Ectodermal cell (in vitro differentiated cells): ENCODE results near the gene MEGF8.

Source experiments
- H3K27ac ChIP-seq: 2 replicates; pipeline ENCODE4 v1.7.0; 2013; ENCODE audit warnings: mild to moderate bottlenecking, low read depth, low read length; ENCODE audit not compliant: insufficient read depth, poor library complexity, severe bottlenecking
- H3K27me3 ChIP-seq: 2 replicates; pipeline ENCODE4 v1.7.0; 2013; ENCODE audit warnings: mild to moderate bottlenecking, low read length; ENCODE audit not compliant: insufficient read depth, control insufficient read depth, poor library complexity, severe bottlenecking
- H3K36me3 ChIP-seq: one replicate; pipeline ENCODE4 v1.7.0; 2013; ENCODE audit warnings: low read length; ENCODE audit not compliant: control insufficient read depth, insufficient read depth
- H3K4me1 ChIP-seq: one replicate; pipeline ENCODE4 v1.7.0; 2013; ENCODE audit warnings: low read length; ENCODE audit not compliant: control insufficient read depth, insufficient read depth
- H3K4me3 ChIP-seq: 2 replicates; pipeline ENCODE4 v1.7.0; 2013; ENCODE audit warnings: low read depth, low read length, control low read depth; ENCODE audit not compliant: insufficient read depth
- H3K9me3 ChIP-seq: 2 replicates; pipeline ENCODE4 v1.7.0; 2013; ENCODE audit warnings: mild to moderate bottlenecking, low read length, moderate library complexity; ENCODE audit not compliant: control insufficient read depth
- WGBS, 2 experiments: methylation state at CpG; one replicate each; pipeline ENCODE4 v1.1.7; 2013; ENCODE audit warnings: missing lambda C conversion rate in 2 of 2; 5-methylcytosine and 5-hydroxymethylcytosine counted together

MEGF8 gene

GRCh38 chr19:42306646-42307045, 18.8 kb upstream of the MEGF8 start:
- Histone ChIP-seq H3K27ac (no peak overlapping the region), H3K27me3 (no peaks in the 10 kb centered on the region), H3K9me3 (no peaks in the 10 kb centered on the region), H3K4me1 (peaks cover 3% of the 10 kb centered on the region), H3K36me3 (no peaks in the 10 kb centered on the region), H3K4me3 (no peak overlapping the region)
- WGBS, 2 experiments: 93% methylated on average over 22 of the region's 22 CpGs

DNA sequence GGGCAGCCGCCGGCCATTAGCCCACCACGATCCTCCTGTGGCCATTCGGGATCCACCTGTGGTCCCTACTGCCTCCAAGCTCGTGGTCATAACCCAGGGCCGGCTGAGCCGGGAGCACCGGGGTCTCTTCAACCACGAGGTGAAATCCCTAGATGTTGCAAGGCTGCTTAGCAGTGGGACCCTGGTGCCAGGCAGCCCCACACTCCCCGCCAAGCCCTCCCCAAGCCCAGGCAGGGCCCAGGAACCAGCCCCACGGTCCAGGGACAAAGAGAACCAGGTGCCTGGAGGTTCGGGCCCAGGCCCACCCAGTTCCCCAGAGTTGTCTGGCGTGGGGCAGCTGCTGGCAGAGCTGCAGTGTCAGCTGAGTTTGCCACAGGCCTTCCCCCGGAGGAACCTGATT, 15.7 kb upstream of the MEGF8 start:
- Histone ChIP-seq H3K9me3 (no peaks in the 10 kb centered on the region), H3K27me3 (peaks cover 22% of the 10 kb centered on the region), H3K4me3 (no peak overlapping the region), H3K4me1 (no peaks in the 10 kb centered on the region), H3K27ac (no peak overlapping the region), H3K36me3 (no peaks in the 10 kb centered on the region)
- WGBS, 2 experiments: 93 to 94% methylated on average over 14 of the region's 14 CpGs

GRCh38 chr19:42311657-42312056, 13.8 kb upstream of the MEGF8 start:
- Histone ChIP-seq H3K4me3 (no peak overlapping the region), H3K36me3 (no peaks in the 10 kb centered on the region), H3K9me3 (no peaks in the 10 kb centered on the region), H3K27me3 (peaks cover 31% of the 10 kb centered on the region), H3K27ac (no peak overlapping the region), H3K4me1 (no peaks in the 10 kb centered on the region)
- WGBS, 2 experiments: 80 to 86% methylated on average over 2 of the region's 2 CpGs

- no peak overlapping the region for H3K27ac ChIP-seq
- WGBS, 2 experiments: 92% methylated on average over 5 of the region's 5 CpGs
- H3K9me3 ChIP-seq: no peaks in the 10 kb centered on the region
- no peaks in the 10 kb centered on the region for H3K4me1 ChIP-seq
- no peaks in the 10 kb centered on the region for H3K36me3 ChIP-seq
- H3K27me3 ChIP-seq: peaks cover 33% of the 10 kb centered on the region
- no peak overlapping the region for H3K4me3 ChIP-seq
Observed at GRCh38 chr19:42312370-42312769, 13.1 kb upstream of the MEGF8 start.

DNA sequence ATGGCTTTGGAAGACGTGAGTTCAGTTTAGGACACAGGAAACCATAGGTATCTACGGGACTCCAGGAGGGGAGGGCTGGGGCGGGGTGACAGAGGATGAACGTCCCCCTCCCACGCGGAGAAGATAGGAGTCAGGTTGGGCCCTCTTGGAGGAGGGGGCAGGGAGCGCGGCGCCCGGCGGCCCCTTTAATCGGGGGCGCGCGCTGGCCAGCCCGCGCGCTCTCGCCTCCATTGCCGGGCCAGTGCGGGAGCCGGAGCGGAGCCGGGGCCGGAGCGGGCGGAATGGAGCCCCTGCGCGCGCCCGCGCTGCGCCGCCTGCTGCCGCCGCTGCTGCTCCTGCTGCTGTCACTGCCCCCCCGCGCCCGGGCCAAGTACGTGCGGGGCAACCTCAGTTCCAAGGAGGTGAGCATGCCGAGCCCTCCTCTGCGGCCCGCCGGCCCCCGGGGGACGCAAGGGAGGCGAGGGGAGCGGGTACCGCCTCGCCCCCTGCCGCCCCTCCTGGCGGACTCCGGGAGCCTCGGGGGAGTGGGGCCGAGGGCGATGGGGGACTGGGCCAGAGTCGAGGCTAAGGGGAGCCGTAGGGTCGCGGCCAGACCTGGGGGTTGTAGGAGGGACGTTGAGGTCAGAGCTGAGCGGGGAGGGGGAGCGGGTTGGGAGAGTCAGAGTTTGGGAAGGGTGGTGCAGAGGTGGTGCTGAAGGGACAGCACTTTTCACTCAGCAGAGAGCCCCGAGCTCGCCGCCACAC, 12.2 kb upstream of the MEGF8 start, which contains the start of gene TMEM145:
TMEM145 (plus strand) TSS at position 214 of the 744 bp plus-strand sequence; CDS start at position 282, 68 bp downstream.
- Histone ChIP-seq H3K27ac (no peak within 1 kb of the TSS), H3K27me3 (peaks cover 37% of the 10 kb centered on the region), H3K4me1 (no peaks in the 10 kb centered on the region), H3K36me3 (no peaks in the 10 kb centered on the region), H3K4me3 (peak within 1 kb of the TSS; percentile 49), H3K9me3 (no peaks in the 10 kb centered on the region)
- 1 to 2% methylated on average over 67 of the region's 67 CpGs for WGBS, 2 experiments

- H3K36me3 ChIP-seq: no peaks in the 10 kb centered on the region
- H3K9me3 ChIP-seq: no peaks in the 10 kb centered on the region
- H3K27me3 ChIP-seq: peaks cover 37% of the 10 kb centered on the region
- peak overlapping the region; percentile 49 for H3K4me3 ChIP-seq
- no peak overlapping the region for H3K27ac ChIP-seq
- no peaks in the 10 kb centered on the region for H3K4me1 ChIP-seq
- 45 to 46% methylated on average over 26 of the region's 26 CpGs for WGBS, 2 experiments
Observed at GRCh38 chr19:42313840-42314755, 11.3 kb upstream of the MEGF8 start.

DNA sequence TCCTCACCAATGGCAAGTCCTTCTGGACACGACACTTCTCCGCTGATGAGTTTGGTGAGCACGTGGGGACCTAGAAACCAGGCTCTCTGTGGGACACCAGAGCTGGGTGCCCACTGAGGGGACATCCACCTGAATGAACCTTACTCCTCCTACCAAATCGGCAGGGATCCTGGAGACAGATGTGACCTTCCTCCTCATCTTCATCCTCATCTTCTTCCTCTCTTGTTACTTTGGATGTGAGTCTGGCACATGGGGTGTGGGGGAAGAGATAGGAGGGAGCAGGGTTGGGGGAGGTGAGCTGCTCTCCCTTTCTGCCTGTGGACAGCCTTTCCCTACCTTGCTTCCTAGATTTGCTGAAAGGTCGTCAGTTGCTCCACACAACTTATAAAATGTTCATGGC, 10.4 kb upstream of the MEGF8 start:
- H3K36me3 ChIP-seq: no peaks in the 10 kb centered on the region
- H3K4me3 ChIP-seq: no peak overlapping the region
- H3K9me3 ChIP-seq: no peaks in the 10 kb centered on the region
- no peak overlapping the region for H3K27ac ChIP-seq
- no peaks in the 10 kb centered on the region for H3K4me1 ChIP-seq
- H3K27me3 ChIP-seq: peaks cover 37% of the 10 kb centered on the region
- 82% methylated on average over 5 of the region's 5 CpGs for WGBS, 2 experiments

DNA sequence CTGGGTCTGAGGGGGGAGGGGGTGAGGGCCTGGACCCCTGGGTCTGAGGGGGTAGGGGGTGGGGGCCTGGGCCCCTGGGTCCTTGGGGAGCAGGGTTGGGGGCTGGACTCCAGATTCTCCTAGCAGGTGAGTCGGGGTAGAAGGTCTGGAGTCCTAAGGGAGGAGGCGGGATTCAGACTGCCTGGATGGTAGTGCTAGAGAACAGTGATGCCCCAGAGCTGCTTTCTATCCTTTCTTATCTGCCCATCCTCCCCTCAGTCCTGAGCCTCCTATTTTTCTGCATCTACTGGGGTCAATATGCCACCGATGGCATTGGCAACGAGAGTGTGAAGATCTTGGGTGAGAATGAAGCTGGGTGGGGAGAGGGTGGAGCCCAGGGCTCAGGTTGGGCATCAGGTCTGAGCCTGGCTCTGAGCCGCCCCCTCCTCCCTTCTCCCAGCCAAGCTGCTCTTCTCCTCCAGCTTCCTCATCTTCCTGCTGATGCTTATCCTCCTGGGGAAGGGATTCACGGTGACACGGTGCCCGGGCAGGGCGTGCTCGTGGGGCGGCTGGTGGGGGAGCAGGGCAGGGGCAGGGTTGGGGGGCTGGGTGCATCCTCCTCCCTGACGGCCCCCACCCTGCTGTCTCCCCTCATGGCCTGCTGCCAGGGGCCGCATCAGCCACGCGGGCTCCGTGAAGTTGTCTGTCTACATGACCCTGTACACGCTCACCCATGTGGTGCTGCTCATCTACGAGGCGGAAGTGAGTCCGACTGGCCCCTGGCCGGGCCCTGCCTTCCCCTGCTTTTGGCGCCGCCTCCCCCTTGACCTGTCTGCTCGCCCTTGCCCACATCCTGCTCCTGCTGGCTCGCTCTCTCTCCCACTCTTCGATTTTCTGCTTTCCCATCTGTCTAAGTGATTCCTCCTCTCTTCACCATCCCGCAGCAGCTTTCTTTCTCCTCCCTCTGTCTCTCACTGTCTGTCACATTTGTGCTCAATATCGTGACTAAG, 8.9 kb upstream of the MEGF8 start:
- Histone ChIP-seq H3K27me3 (peaks cover 50% of the 10 kb centered on the region), H3K4me1 (no peaks in the 10 kb centered on the region), H3K27ac (no peak overlapping the region), H3K36me3 (no peaks in the 10 kb centered on the region), H3K9me3 (no peaks in the 10 kb centered on the region), H3K4me3 (no peak overlapping the region)
- 82 to 86% methylated on average over 28 of the region's 28 CpGs for WGBS, 2 experiments

- Histone ChIP-seq H3K9me3 (no peaks in the 10 kb centered on the region), H3K36me3 (no peaks in the 10 kb centered on the region), H3K4me1 (no peaks in the 10 kb centered on the region), H3K27me3 (peaks cover 59% of the 10 kb centered on the region), H3K27ac (no peak overlapping the region), H3K4me3 (no peak overlapping the region)
- 84 to 85% methylated on average over 13 of the region's 13 CpGs for WGBS, 2 experiments
Observed at GRCh38 chr19:42317535-42317934, 7.9 kb upstream of the MEGF8 start.
